Left ventricle myocardium inferior (tissue), 1 donor: ENCODE measurements around the gene TMEM272. TPM values are rescaled to one million over a fixed set of nuclear protein-coding genes. Genes with fewer than 3 reads are reported as not detected.

Source experiments
- DNase-seq: peaks from one replicate; pipeline ENCODE4 v3.0.0-alpha.2; 2020
- H3K27ac ChIP-seq: fragments of 200-600 bp; replicated peaks from 2 replicates; pipeline ENCODE4 v1.8.0; 2021
- H3K27me3 ChIP-seq: fragments of 200-600 bp; 2 replicates; pipeline ENCODE4 v1.8.0; 2021; ENCODE audit warnings: low read depth
- H3K36me3 ChIP-seq: fragments of 200-600 bp; 2 replicates; pipeline ENCODE4 v1.8.0; 2021
- H3K4me1 ChIP-seq: fragments of 200-600 bp; 2 replicates; pipeline ENCODE4 v1.8.0; 2021
- H3K4me3 ChIP-seq: fragments of 200-600 bp; 2 replicates; pipeline ENCODE4 v1.8.0; 2021; ENCODE audit warnings: mild to moderate bottlenecking, moderate library complexity
- H3K9me3 ChIP-seq: fragments of 200-600 bp; replicated peaks from 2 replicates; pipeline ENCODE4 v1.8.0; 2021
- intact Hi-C: fragments of 100-400 bp; cut with micrococcal nuclease; formaldehyde crosslinking; loops from one replicate; pipeline ENCODE4 v1.11.0; 2022
- total RNA-seq: library from RNA; stranded (reverse); fragmentation: NEBNext Ultra II Directional; extraction: Animal tissue kit (Norgen Biotek cat#: 25700); gene quantifications from one replicate; pipeline ENCODE4 v1.2.1, GENCODE V29; 2021
- TF ChIP-seq, protein P1 (sequence below): fragments of 200-600 bp; IDR thresholded peaks from 2 replicates; pipeline ENCODE4 v1.8.0; 2021; ENCODE audit warnings: antibody characterized with exemption, mild to moderate bottlenecking, borderline replicate concordance
- donor health status: DM: no; HTN: yes; CAD: no; lungs with severe emphysema.

TMEM272 gene
- total RNA-seq, 1 donor from 2014 or later, result 0.30 TPM

DNA sequence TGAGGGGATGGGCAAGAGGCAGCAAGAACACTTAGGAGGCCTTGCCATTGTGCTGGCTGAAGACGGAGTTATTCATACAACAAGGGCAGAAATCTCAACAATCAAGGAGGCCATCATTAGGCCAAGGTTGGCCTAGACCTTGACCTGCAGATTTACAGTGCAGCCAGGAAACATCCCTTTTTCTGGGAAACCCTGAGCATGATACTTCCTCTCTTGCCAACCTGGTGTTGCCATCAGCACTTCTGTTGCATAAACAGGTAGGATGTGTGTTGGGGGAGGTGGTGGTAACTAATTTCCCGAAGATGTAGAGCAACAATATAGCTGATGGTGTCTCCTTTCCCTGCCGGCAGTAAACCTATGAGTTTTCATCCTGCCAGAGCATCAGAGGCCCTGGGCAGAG, 8.0 kb downstream of the TMEM272 start:
- TF ChIP-seq, protein P1, sequence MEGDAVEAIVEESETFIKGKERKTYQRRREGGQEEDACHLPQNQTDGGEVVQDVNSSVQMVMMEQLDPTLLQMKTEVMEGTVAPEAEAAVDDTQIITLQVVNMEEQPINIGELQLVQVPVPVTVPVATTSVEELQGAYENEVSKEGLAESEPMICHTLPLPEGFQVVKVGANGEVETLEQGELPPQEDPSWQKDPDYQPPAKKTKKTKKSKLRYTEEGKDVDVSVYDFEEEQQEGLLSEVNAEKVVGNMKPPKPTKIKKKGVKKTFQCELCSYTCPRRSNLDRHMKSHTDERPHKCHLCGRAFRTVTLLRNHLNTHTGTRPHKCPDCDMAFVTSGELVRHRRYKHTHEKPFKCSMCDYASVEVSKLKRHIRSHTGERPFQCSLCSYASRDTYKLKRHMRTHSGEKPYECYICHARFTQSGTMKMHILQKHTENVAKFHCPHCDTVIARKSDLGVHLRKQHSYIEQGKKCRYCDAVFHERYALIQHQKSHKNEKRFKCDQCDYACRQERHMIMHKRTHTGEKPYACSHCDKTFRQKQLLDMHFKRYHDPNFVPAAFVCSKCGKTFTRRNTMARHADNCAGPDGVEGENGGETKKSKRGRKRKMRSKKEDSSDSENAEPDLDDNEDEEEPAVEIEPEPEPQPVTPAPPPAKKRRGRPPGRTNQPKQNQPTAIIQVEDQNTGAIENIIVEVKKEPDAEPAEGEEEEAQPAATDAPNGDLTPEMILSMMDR, result no peak

DNA sequence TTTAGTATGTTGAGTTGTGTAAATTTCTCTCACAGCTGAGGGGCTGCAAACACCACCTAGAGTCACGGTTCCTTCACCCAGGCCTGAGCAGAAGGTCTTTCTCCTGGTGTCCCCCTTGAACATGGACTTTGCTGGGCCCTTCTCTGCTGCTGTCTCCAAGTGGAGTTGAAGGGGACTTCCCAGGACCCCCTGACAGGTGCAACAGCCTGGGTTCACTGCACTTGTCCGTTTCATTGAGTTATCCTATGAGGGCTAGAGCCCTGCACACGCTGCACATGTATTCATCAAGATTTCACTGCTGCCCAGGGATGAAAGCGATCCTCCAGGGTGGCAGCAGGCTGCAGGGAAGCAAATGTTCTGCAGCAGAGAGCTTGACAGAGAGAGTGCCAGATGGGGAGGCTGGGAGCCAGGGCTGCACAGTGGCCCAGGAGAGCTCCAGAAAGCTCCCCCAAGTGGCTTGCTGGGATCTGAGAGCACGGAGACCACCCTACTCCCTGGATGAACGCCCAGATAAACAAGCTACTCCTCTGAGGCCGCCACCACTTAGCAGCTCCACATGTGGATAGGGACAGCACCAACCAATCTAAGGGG, 10.3 kb downstream of the TMEM272 start:
- Histone ChIP-seq H3K27ac (no peak overlapping the region), H3K4me3 (no peak overlapping the region), H3K27me3 (no peaks in the 10 kb centered on the region), H3K36me3 (no peaks in the 10 kb centered on the region), H3K9me3 (no peaks in the 10 kb centered on the region), H3K4me1 (peaks cover 16% of the 10 kb centered on the region)
- no peak for DNase-seq
- intact Hi-C loops, result no loop called here
- TF ChIP-seq, protein P1, result no peak

More for the DNA sequence above, 8.0 kb downstream of the TMEM272 start:
- Histone ChIP-seq H3K27me3 (no peaks in the 10 kb centered on the region), H3K4me1 (peaks cover 14% of the 10 kb centered on the region), H3K9me3 (no peaks in the 10 kb centered on the region), H3K4me3 (no peak overlapping the region), H3K27ac (no peak overlapping the region), H3K36me3 (no peaks in the 10 kb centered on the region)
- DNase-seq, result no peak
- intact Hi-C loops, result no loop called here

DNA sequence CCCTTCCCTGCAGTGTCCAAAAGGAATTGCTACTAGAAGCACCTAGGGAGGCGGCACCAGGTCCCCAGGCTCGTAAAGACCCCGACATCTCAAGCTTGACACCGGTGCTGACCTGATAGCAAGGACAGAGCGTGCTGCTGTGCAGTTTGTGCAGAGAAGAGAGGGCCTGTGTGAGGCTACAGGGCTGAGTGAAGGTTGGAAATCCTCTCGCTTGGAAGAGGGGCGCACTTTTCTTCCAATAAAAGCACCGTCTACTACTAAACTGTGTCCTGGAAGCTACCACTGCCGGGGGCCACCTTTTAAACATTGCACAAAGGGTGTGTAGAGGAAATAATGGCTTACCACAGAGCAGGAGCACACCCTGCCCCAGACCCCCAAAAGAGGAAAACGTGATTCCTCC, 11.0 kb downstream of the TMEM272 start:
- no peaks in the 10 kb centered on the region for H3K9me3 ChIP-seq

DNA sequence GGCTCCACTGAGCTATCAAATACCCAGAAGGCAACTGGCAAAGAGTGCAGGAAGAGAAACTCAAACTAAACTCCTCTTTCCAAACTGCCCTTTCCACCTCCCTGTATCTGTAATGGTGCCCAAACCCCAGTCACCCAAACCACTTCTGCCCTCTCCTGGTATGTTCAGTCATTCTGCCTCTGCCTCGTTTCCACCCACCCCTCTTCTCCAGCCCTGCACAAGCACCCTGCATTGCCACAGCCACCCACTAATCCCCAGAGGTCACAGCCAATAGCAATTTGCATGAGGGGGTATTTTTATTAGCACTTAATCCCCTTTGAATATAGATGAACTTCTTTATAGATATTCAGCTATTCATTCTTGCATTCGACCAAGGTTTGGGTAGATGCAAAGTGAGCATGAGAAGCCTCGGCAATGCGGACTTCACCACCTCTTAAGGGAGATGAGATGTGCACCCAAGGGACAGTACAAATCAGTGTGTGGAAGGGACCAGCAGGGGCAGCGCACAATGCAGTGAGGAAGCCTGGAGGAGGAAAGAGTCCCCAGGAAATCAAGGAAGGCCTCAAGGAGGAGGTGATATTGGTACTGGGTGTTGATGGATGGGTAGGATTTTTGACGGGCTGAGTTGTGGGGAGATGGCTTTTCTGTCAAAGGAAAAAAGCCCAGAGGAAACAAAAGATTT, 12.4 kb downstream of the TMEM272 start:
- no peak for DNase-seq
- intact Hi-C loops, result no loop called here

More for the DNA sequence above, 11.0 kb downstream of the TMEM272 start:
- no peak overlapping the region for H3K4me3 ChIP-seq
- H3K27me3 ChIP-seq, result no peaks in the 10 kb centered on the region
- H3K36me3 ChIP-seq, result no peaks in the 10 kb centered on the region
- DNase-seq, result no peak
- intact Hi-C loops, result no loop called here
- peaks cover 12% of the 10 kb centered on the region for H3K4me1 ChIP-seq
- no peak overlapping the region for H3K27ac ChIP-seq
- TF ChIP-seq, protein P1, result no peak

DNA sequence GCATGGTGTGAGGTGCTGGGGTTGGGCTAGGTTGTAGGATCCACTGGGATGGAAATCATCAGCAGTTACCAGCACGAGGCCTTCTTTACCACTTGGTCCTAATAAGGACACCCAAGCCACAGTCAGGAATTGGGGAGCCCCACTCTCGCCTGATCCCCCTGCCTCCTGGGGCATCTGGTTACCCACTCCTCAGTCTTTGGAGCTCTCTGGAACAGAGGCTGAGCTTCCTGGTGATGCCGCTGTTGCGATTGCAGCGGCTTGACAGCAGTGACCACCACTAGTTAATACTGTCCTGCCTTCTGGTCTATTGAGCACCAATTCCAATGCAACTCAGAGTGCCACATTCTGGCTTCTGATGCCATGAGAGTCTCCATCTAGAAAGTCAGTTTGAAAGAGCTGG, 13.5 kb downstream of the TMEM272 start:
- no peaks in the 10 kb centered on the region for H3K36me3 ChIP-seq
- H3K27ac ChIP-seq, result no peak overlapping the region
- H3K4me3 ChIP-seq, result no peak overlapping the region
- no peaks in the 10 kb centered on the region for H3K27me3 ChIP-seq
- DNase-seq, result no peak
- intact Hi-C loops, result no loop called here
- TF ChIP-seq, protein P1, result no peak
- peaks cover 30% of the 10 kb centered on the region for H3K4me1 ChIP-seq
- no peaks in the 10 kb centered on the region for H3K9me3 ChIP-seq

More for the DNA sequence above, 12.4 kb downstream of the TMEM272 start:
- no peaks in the 10 kb centered on the region for H3K27me3 ChIP-seq
- no peak overlapping the region for H3K27ac ChIP-seq
- no peaks in the 10 kb centered on the region for H3K36me3 ChIP-seq
- H3K4me3 ChIP-seq, result no peak overlapping the region
- peaks cover 19% of the 10 kb centered on the region for H3K4me1 ChIP-seq
- no peaks in the 10 kb centered on the region for H3K9me3 ChIP-seq
- TF ChIP-seq, protein P1, result peak; percentile 65
